Endothelial cell of umbilical vein (primary cell): Measurements from ENCODE around the gene WNT11. TPM values are rescaled to one million over a fixed set of nuclear protein-coding genes. Genes with fewer than 3 reads are reported as not detected.

ENCODE experiments used
- BruUV-seq: library from RNA; stranded (reverse); fragments of 400-500 nt; replicated peaks from 2 replicates; lab custom pipeline; 2021; lab: Mats Ljungman, UMichigan
- CTCF ChIA-PET: fragments of 300-600, 350-600 bp; sonication (Branson Sonifier 250); formaldehyde crosslinking; loops from one replicate; lab custom pipeline; 2021; ENCODE audit warnings: antibody characterized with exemption, inconsistent platforms; lab: Charles Lee
- POLR2A ChIA-PET: fragments of 300-600, 350-600 bp; sonication (Branson Sonifier 250); formaldehyde crosslinking; loops from one replicate; lab custom pipeline; 2021; ENCODE audit warnings: antibody characterized with exemption, inconsistent platforms; lab: Charles Lee
- DNase-seq: peaks from one replicate; pipeline ENCODE4 v3.0.0-alpha.2; 2011; ENCODE audit warnings: low read depth, low spot score
- FAIRE-seq: peaks from 2 replicates; lab custom pipeline; 2011; peaks lifted over from hg19 to GRCh38; lab: Jason Lieb, UNC
- H2AFZ ChIP-seq: 2 replicates; pipeline ENCODE4 v1.6.0; 2012; ENCODE audit warnings: low read depth, low read length, control low read depth, inconsistent platforms
- H3K27ac ChIP-seq: 2 replicates; pipeline ENCODE4 v1.5.1; 2011; ENCODE audit warnings: low read depth, mild to moderate bottlenecking, control low read depth, low read length, moderate library complexity; ENCODE audit not compliant: insufficient read depth
- H3K27me3 ChIP-seq, 2 experiments: 2 replicates each; pipeline versions ENCODE4 v1.6.0 to v1.6.1; 2011; ENCODE audit warnings: low read length in 2 of 2, mixed read lengths in 1 of 2; ENCODE audit not compliant: control insufficient read depth in 2 of 2, insufficient read depth in 2 of 2
- H3K36me3 ChIP-seq, 2 experiments: 2 replicates in 1 of 2; 3 replicates in 1 of 2; pipeline ENCODE4 v1.5.1; 2011; ENCODE audit warnings: low read length in 2 of 2, mild to moderate bottlenecking in 1 of 2, moderate library complexity in 1 of 2; ENCODE audit not compliant: control insufficient read depth in 2 of 2, insufficient read depth in 2 of 2; ENCODE audit errors: extremely low read depth in 1 of 2
- H3K4me1 ChIP-seq: 3 replicates; pipeline ENCODE4 v1.5.1; 2011; ENCODE audit warnings: mild to moderate bottlenecking, low read length; ENCODE audit not compliant: control insufficient read depth, insufficient read depth; ENCODE audit errors: extremely low read depth
- H3K4me2 ChIP-seq: 2 replicates; pipeline ENCODE4 v1.6.1; 2011; ENCODE audit warnings: low read length, control low read depth, mixed read lengths; ENCODE audit not compliant: insufficient read depth
- H3K4me3 ChIP-seq, 3 experiments: fragments of 200-600 bp in 1 of 3; sonication (generic), shearing (Covaris generic) in 1 of 3; replicated peaks in 1 of 3; 2 replicates each; pipeline ENCODE4 v1.5.1; 2011 to 2016; ENCODE audit warnings: control low read depth in 3 of 3, low read length in 3 of 3, mild to moderate bottlenecking in 2 of 3, inconsistent platforms in 1 of 3, low read depth in 1 of 3, moderate library complexity in 1 of 3; ENCODE audit not compliant: insufficient read depth in 1 of 3
- H3K79me2 ChIP-seq: 2 replicates; pipeline ENCODE4 v1.6.0; 2012; ENCODE audit warnings: low read length, inconsistent platforms; ENCODE audit not compliant: control insufficient read depth, insufficient read depth
- H3K9ac ChIP-seq: replicated peaks from 2 replicates; pipeline ENCODE3; 2011; ENCODE audit warnings: low read length, control low read depth; ENCODE audit not compliant: insufficient read depth; ENCODE audit errors: extremely low read depth
- H3K9me1 ChIP-seq: replicated peaks from 3 replicates; pipeline ENCODE4 v1.6.0; 2011; ENCODE audit warnings: mild to moderate bottlenecking, low read length; ENCODE audit not compliant: control insufficient read depth, insufficient read depth; ENCODE audit errors: extremely low read depth
- H3K9me3 ChIP-seq: replicated peaks from 2 replicates; pipeline ENCODE4 v1.5.1; 2012; ENCODE audit warnings: low read length, inconsistent platforms; ENCODE audit not compliant: control insufficient read depth, insufficient read depth
- H4K20me1 ChIP-seq: replicated peaks from 2 replicates; pipeline ENCODE3; 2011; ENCODE audit warnings: mild to moderate bottlenecking, low read length; ENCODE audit not compliant: control insufficient read depth, insufficient read depth; ENCODE audit errors: extremely low read depth
- CTCF ChIP-seq, 2 donors: IDR thresholded peaks; 1 replicate in 1 of 2; 2 replicates in 1 of 2; pipeline ENCODE4 v1.5.1; 2011; ENCODE audit warnings: low read length in 2 of 2, mild to moderate bottlenecking in 2 of 2, moderate library complexity in 2 of 2, control low read depth in 1 of 2, inconsistent platforms in 1 of 2, low read depth in 1 of 2; ENCODE audit not compliant: insufficient read depth in 1 of 2; ENCODE audit errors: extremely low read depth in 1 of 2
- EZH2 ChIP-seq: IDR thresholded peaks from 2 replicates; pipeline ENCODE4 v1.6.1; 2012; ENCODE audit warnings: borderline replicate concordance, low read depth, mild to moderate bottlenecking, moderate library complexity, low read length, inconsistent platforms; ENCODE audit not compliant: severe bottlenecking
- GATA2 ChIP-seq: IDR thresholded peaks from 2 replicates; pipeline ENCODE4 v1.7.0; 2011; ENCODE audit warnings: low read depth, mild to moderate bottlenecking, moderate library complexity, mixed read lengths, low read length; ENCODE audit not compliant: insufficient read length, insufficient read depth
- JUN ChIP-seq: IDR thresholded peaks from 2 replicates; pipeline ENCODE4 v1.6.1; 2011; ENCODE audit warnings: borderline replicate concordance, low read depth; ENCODE audit not compliant: insufficient read length, insufficient read depth
- MAX ChIP-seq: IDR thresholded peaks from 2 replicates; pipeline ENCODE4 v1.6.1; 2011; ENCODE audit not compliant: insufficient read depth, insufficient read length
- POLR2AphosphoS5 ChIP-seq: IDR thresholded peaks from 2 replicates; pipeline ENCODE4 v1.6.1; 2012; ENCODE audit warnings: low read depth, mild to moderate bottlenecking, control low read depth, low read length, moderate library complexity; ENCODE audit not compliant: insufficient read depth
- dilution Hi-C: fragments of 300-500 bp; cut with MboI; formaldehyde crosslinking; loops from one replicate; pipeline ENCODE4 v1.15.0; 2019; ENCODE audit warnings: low sequenced_read_pairs; ENCODE audit not compliant: extremely low pct_ligation_motif_present
- intact Hi-C: fragments of 100-400 bp; cut with micrococcal nuclease; formaldehyde crosslinking; loops from one replicate; pipeline ENCODE4 v1.10.0; 2022
- polyA plus RNA-seq, 4 experiments: library from polyadenylated mRNA; depleted of rRNA in 3 of 4; stranded (reverse) in 3 of 4; unstranded in 1 of 4; fragments of >200 nt; gene quantifications; 2 replicates each; pipeline versions ENCODE4 v1.2.1 to v1.2.3, GENCODE V29; 2011 to 2012; ENCODE audit warnings: missing spikeins in 1 of 4
- total RNA-seq: library from RNA; stranded (reverse); gene quantifications from 2 replicates; pipeline ENCODE4 v1.2.3, GENCODE V29; 2021

WNT11 gene
- total and polyA plus RNA-seq, 2 donors (not counting 3 experiments of a cell fraction or from before 2014, with no cell fraction given): not detected

GRCh38 chr11:76251226-76251575 is 44.9 kb upstream of the WNT11 start:
- FAIRE-seq: no peak
- intact Hi-C loops (no loop called here), dilution Hi-C loops (no loop called here)
- no peak for DNase-seq
- Histone ChIP-seq H2AFZ (no peak overlapping the region), H3K79me2 (no peaks in the 10 kb centered on the region), H3K4me3 (no peak overlapping the region), H4K20me1 (no peaks in the 10 kb centered on the region), H3K27me3 (peaks cover 0 to 5% of the 10 kb centered on the region in 2 experiments), H3K27ac (no peak overlapping the region), H3K9me1 (no peaks in the 10 kb centered on the region), H3K4me1 (no peaks in the 10 kb centered on the region), H3K9ac (no peak overlapping the region), H3K9me3 (no peaks in the 10 kb centered on the region), H3K36me3 (no peaks in the 10 kb centered on the region), H3K4me2 (no peak overlapping the region)
- no TSS peak for BruUV-seq
- ChIA-PET POLR2A (no interaction called here), CTCF (no interaction called here)
- no peak for TF ChIP-seq POLR2AphosphoS5
- no peak for TF ChIP-seq EZH2
- TF ChIP-seq GATA2: no peak
- no peak for TF ChIP-seq CTCF (IDR thresholded peaks at IDR 0.05; ENCODE audit: extremely low read depth in 1 of 2, insufficient read depth in 1 of 2, low read depth in 1 of 2, low read length in 2 of 2)
- no peak for TF ChIP-seq JUN
- TF ChIP-seq MAX: no peak
